ENCODE results near the gene MCL1.

DNA sequence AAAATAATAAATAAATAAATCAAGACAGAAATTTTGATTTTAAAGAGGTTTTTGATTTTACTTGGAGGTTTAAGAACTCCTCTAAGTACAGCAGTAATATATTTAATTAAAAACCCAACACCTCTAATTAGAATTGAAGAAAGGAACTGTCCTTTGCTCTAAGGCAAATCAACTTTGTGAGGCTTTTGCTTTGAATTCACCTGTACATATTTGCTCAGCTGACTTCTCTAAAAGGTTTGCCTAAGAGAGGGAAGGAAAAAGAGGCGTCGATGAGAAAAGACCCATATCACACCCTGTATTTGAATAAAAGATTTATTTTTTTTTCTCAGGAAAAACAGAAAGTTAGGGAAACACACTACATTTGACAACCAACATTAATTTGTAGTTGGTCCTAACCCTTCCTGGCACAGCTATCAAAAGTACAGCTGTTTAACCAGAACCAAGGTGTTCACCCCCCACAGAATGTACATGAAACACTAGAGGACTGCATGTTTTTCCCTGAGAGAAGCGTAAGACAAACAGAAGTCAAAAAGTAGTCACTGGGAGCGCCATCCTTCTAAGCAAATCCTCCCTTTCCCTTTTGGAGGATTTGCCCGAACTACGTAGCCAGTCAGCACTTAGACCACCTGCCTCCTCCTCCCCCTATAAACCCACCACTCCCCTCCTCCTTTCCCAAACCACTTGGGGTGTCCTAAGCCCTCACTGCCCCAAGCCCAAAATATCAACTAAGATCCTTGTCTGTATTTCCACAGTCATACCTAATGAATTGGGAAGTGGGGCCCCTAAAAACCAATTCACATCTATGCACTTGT, 4.9 kb downstream of the MCL1 start:
- TF ChIP-seq, protein P1, sequence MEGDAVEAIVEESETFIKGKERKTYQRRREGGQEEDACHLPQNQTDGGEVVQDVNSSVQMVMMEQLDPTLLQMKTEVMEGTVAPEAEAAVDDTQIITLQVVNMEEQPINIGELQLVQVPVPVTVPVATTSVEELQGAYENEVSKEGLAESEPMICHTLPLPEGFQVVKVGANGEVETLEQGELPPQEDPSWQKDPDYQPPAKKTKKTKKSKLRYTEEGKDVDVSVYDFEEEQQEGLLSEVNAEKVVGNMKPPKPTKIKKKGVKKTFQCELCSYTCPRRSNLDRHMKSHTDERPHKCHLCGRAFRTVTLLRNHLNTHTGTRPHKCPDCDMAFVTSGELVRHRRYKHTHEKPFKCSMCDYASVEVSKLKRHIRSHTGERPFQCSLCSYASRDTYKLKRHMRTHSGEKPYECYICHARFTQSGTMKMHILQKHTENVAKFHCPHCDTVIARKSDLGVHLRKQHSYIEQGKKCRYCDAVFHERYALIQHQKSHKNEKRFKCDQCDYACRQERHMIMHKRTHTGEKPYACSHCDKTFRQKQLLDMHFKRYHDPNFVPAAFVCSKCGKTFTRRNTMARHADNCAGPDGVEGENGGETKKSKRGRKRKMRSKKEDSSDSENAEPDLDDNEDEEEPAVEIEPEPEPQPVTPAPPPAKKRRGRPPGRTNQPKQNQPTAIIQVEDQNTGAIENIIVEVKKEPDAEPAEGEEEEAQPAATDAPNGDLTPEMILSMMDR (conservative IDR thresholded peaks at IDR 0.05; ENCODE audit: low read depth, low read length), result no peak
- TF ChIP-seq EZH2 (IDR thresholded peaks at IDR 0.05; ENCODE audit: borderline replicate concordance, low read depth, low read length, poor library complexity, severe bottlenecking), result no peak

All from A673 (cell line).